ENCODE data around the gene MYO15B.

The MYO15B gene

DNA sequence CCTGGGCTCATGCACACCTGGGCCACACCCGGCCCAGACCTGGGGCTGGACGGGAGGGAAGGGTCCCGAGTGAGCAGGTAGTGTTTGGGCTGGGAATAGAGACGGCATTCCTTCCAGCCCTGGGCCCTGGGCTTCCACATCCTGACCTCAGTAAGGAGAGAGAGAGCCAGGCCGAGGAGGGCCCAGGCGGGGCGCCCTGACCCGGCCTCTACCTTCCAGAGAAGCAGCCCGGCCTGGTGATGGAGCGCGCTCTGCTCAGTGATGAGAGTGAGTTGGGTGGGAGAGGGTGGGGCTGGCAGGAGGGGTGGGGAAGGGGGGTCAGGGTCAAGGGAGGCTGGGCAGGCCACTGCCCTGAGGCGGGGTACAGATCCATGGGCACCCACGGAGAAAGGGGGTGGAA, 13.6 kb upstream of the MYO15B start:
- no peaks in the 10 kb centered on the region for H3F3A ChIP-seq (ENCODE audit: insufficient read depth, low read length)
- no peaks in the 10 kb centered on the region for H3K9me2 ChIP-seq (replicated peaks; ENCODE audit: insufficient read depth, low read length)
- H3K27me3 ChIP-seq (replicated peaks; ENCODE audit: insufficient read depth, low read length), result no peaks in the 10 kb centered on the region
- no peak overlapping the region for H3K4me2 ChIP-seq (ENCODE audit: low read depth, low read length)
- no peak for DNase-seq
- TF ChIP-seq, protein P1, sequence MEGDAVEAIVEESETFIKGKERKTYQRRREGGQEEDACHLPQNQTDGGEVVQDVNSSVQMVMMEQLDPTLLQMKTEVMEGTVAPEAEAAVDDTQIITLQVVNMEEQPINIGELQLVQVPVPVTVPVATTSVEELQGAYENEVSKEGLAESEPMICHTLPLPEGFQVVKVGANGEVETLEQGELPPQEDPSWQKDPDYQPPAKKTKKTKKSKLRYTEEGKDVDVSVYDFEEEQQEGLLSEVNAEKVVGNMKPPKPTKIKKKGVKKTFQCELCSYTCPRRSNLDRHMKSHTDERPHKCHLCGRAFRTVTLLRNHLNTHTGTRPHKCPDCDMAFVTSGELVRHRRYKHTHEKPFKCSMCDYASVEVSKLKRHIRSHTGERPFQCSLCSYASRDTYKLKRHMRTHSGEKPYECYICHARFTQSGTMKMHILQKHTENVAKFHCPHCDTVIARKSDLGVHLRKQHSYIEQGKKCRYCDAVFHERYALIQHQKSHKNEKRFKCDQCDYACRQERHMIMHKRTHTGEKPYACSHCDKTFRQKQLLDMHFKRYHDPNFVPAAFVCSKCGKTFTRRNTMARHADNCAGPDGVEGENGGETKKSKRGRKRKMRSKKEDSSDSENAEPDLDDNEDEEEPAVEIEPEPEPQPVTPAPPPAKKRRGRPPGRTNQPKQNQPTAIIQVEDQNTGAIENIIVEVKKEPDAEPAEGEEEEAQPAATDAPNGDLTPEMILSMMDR (IDR thresholded peaks at IDR 0.05; ENCODE audit: low read length), result no peak
- TF ChIP-seq EZH2phosphoT487 (IDR thresholded peaks at IDR 0.05; ENCODE audit: low read length), result no peak
- TF ChIP-seq EZH2 (optimal IDR thresholded peaks at IDR 0.05; ENCODE audit: low read depth, low read length), result no peak
- H3K36me3 ChIP-seq (replicated peaks; ENCODE audit: insufficient read depth, low read length), result no peaks in the 10 kb centered on the region
- no peak overlapping the region for H2AFZ ChIP-seq (ENCODE audit: low read length)
- no peaks in the 10 kb centered on the region for H3K9me3 ChIP-seq (replicated peaks; ENCODE audit: insufficient read depth, low read length)
- no peak overlapping the region for H3K4me3 ChIP-seq (ENCODE audit: low read length)
- no peak overlapping the region for H3K9ac ChIP-seq (ENCODE audit: low read length)
- H3K4me1 ChIP-seq (ENCODE audit: low read length), result peaks cover 5% of the 10 kb centered on the region; the same call in 1 of the 2 replicates
- H4K20me1 ChIP-seq (ENCODE audit: insufficient read depth, low read length), result no peaks in the 10 kb centered on the region
- no peak overlapping the region for H3K27ac ChIP-seq (ENCODE audit: low read length)
- no peaks in the 10 kb centered on the region for H3K79me2 ChIP-seq (ENCODE audit: low read length)

- Histone ChIP-seq H3K9me3 (replicated peaks; ENCODE audit: insufficient read depth, low read length) (no peaks in the 10 kb centered on the region), H3F3A (ENCODE audit: insufficient read depth, low read length) (no peaks in the 10 kb centered on the region), H3K9me2 (replicated peaks; ENCODE audit: insufficient read depth, low read length) (no peaks in the 10 kb centered on the region), H3K36me3 (replicated peaks; ENCODE audit: insufficient read depth, low read length) (no peaks in the 10 kb centered on the region), H3K79me2 (ENCODE audit: low read length) (no peaks in the 10 kb centered on the region), H3K27me3 (replicated peaks; ENCODE audit: insufficient read depth, low read length) (no peaks in the 10 kb centered on the region), H3K4me1 (ENCODE audit: low read length) (peaks cover 5% of the 10 kb centered on the region; the same call in 1 of the 2 replicates), H3K9ac (ENCODE audit: low read length) (no peak overlapping the region), H3K4me2 (ENCODE audit: low read depth, low read length) (no peak overlapping the region), H3K27ac (ENCODE audit: low read length) (no peak overlapping the region), H2AFZ (ENCODE audit: low read length) (no peak overlapping the region), H3K4me3 (ENCODE audit: low read length) (no peak overlapping the region), H4K20me1 (ENCODE audit: insufficient read depth, low read length) (no peaks in the 10 kb centered on the region)
- TF ChIP-seq EZH2 (optimal IDR thresholded peaks at IDR 0.05; ENCODE audit: low read depth, low read length) (no peak), EZH2phosphoT487 (IDR thresholded peaks at IDR 0.05; ENCODE audit: low read length) (no peak)
- TF ChIP-seq, protein P1 (IDR thresholded peaks at IDR 0.05; ENCODE audit: low read length), result no peak
- no peak for DNase-seq
Measured at GRCh38 chr17:75574404-75575036, 13.1 kb upstream of the MYO15B start.

DNA sequence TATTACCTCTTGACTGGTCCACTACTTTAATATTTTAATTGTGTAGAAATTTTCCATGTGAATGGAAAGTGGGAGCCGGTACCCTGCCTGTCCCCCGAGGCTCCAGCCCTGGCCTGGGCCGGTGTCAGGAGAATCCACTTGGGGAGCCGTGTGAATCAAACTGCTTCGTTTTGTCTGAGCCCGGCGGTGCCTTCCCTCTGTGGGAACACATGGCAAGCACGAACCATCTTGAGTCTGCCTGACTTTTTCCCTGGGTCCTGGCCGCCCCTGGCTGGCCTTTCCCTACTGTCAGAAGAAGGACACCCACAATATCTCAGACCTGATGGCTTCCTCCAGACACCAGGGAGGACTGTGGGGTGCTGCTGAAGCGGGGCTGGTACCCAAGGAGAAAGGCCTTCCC, 12.4 kb upstream of the MYO15B start:
- H3K9ac ChIP-seq (ENCODE audit: low read length), result no peak overlapping the region
- H3F3A ChIP-seq (ENCODE audit: insufficient read depth, low read length), result no peaks in the 10 kb centered on the region
- H3K4me2 ChIP-seq (ENCODE audit: low read depth, low read length), result no peak overlapping the region
- DNase-seq, result no peak
- H3K4me1 ChIP-seq (ENCODE audit: low read length), result peaks cover 5% of the 10 kb centered on the region; the same call in 1 of the 2 replicates
- H2AFZ ChIP-seq (ENCODE audit: low read length), result no peak overlapping the region
- no peaks in the 10 kb centered on the region for H3K27me3 ChIP-seq (replicated peaks; ENCODE audit: insufficient read depth, low read length)
- TF ChIP-seq EZH2 (optimal IDR thresholded peaks at IDR 0.05; ENCODE audit: low read depth, low read length) (no peak), EZH2phosphoT487 (IDR thresholded peaks at IDR 0.05; ENCODE audit: low read length) (no peak)
- TF ChIP-seq, protein P1 (IDR thresholded peaks at IDR 0.05; ENCODE audit: low read length), result no peak
- no peak overlapping the region for H3K4me3 ChIP-seq (ENCODE audit: low read length)
- H3K9me3 ChIP-seq (replicated peaks; ENCODE audit: insufficient read depth, low read length), result no peaks in the 10 kb centered on the region
- H3K36me3 ChIP-seq (replicated peaks; ENCODE audit: insufficient read depth, low read length), result no peaks in the 10 kb centered on the region
- H3K9me2 ChIP-seq (replicated peaks; ENCODE audit: insufficient read depth, low read length), result no peaks in the 10 kb centered on the region
- no peaks in the 10 kb centered on the region for H4K20me1 ChIP-seq (ENCODE audit: insufficient read depth, low read length)
- H3K79me2 ChIP-seq (ENCODE audit: low read length), result no peaks in the 10 kb centered on the region
- no peak overlapping the region for H3K27ac ChIP-seq (ENCODE audit: low read length)

Data from MM.1S (cell line).